Measurements from ENCODE around the gene MEIKIN. TPM values are rescaled to one million over a fixed set of nuclear protein-coding genes. Genes with fewer than 3 reads are reported as not detected.

The MEIKIN gene
- total RNA-seq, 4 donors from 2014 or later, result 0.60 to 14.8 TPM; not detected in 2

DNA sequence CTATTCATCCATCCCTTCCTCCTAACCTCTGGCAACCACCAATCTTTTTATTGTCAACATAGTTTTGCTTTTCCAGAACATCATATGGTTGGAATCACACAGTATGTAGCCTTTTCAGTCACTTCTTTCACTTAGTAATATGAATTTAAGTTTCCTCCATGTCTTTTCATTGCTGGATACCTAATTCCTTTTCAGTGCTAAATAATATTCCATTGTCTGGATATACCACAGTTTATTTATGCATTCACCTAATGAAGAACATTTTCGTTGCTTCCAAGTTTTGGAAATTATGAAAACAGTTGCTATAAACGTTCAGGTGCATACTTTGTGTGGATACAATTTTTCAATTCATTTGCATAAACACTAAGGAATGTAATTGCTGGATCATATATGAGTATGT, 77.9 kb downstream of the MEIKIN start:
- TF ChIP-seq CTCF (IDR thresholded peaks at IDR 0.05), result no peak
- ATAC-seq (ENCODE audit: low FRiP score) (no peak), DNase-seq (ENCODE audit: low spot score) (no peak)

GRCh38 chr5:131863700-131864099, 81.8 kb downstream of the MEIKIN start:
- no peak for DNase-seq (ENCODE audit: low spot score)
- no peak for ATAC-seq (ENCODE audit: low FRiP score)
- TF ChIP-seq CTCF (IDR thresholded peaks at IDR 0.05), result no peak

DNA sequence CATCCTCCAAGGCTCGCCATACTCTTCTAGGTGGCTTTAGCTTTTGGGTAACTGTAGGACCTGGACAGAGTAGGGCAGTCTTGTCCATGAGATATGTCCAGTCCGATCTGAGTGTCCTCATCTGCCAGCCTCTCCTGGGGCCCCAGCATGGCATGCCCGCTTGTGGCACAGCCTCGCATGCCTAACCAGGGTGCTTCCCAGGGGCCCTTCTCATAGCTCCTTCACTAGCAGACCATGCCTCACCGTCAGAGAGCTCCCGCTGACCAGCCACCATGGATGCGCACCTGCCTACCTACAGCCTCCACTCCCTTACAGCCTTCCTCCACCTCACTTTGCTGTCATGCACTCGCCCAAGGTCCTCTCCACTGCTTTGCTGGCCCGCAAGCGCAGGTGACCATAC, 88.1 kb downstream of the MEIKIN start:
- no peak for DNase-seq (ENCODE audit: low spot score)
- no peak for ATAC-seq (ENCODE audit: low FRiP score)
- no peak for TF ChIP-seq CTCF (IDR thresholded peaks at IDR 0.05)

DNA sequence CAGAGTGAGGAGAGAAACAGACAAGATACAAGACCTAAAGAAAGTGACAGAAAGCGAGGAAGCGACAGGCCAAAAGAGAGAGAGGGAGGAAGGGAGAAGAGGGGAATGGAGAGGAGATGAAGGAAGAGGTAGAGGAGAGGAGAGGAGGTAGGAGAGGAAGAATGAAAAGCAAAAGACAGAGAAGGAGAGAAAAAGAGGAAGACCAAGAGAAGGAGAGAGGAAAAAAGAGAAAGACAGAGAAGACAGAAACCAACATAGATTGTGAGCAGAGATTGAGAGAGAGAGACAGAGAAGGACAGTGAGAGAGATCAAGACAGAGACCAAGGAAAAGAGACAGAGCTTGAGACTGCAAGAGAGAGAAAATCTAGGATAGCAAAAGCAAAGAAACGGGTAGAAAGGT, 90.0 kb downstream of the MEIKIN start:
- no peak for TF ChIP-seq CTCF (IDR thresholded peaks at IDR 0.05)
- DNase-seq (ENCODE audit: low spot score), result no peak
- no peak for ATAC-seq (ENCODE audit: low FRiP score)

- TF ChIP-seq CTCF (IDR thresholded peaks at IDR 0.05), result no peak
- DNase-seq (ENCODE audit: low spot score) (no peak), ATAC-seq (ENCODE audit: low FRiP score) (no peak)
Observed at GRCh38 chr5:131854134-131854533, 91.3 kb downstream of the MEIKIN start.

- DNase-seq (ENCODE audit: low spot score), result no peak
- no peak for TF ChIP-seq CTCF (IDR thresholded peaks at IDR 0.05)
- no peak for ATAC-seq (ENCODE audit: low FRiP score)
Observed at GRCh38 chr5:131848662-131849061, 96.8 kb downstream of the MEIKIN start.

- ATAC-seq (ENCODE audit: low FRiP score) (no peak), DNase-seq (ENCODE audit: low spot score) (no peak)
- TF ChIP-seq CTCF (IDR thresholded peaks at IDR 0.05), result no peak
Observed at GRCh38 chr5:131846536-131846935, 98.9 kb downstream of the MEIKIN start.
